ENCODE measurements around the gene TMEM150C. TPM values are rescaled to one million over a fixed set of nuclear protein-coding genes. Genes with fewer than 3 reads are reported as not detected.

The TMEM150C gene
- total RNA-seq, result 10 to 100 TPM in 1 of 6 experiments, 1 to 10 TPM in 5; 3.5 to 11.8 (median 6.8) TPM
- long read RNA-seq, partial matches to known transcripts, result 0 of 4 reads
- long read RNA-seq, other reads (novel, unspliced or antisense), result 1 of 4 reads

DNA sequence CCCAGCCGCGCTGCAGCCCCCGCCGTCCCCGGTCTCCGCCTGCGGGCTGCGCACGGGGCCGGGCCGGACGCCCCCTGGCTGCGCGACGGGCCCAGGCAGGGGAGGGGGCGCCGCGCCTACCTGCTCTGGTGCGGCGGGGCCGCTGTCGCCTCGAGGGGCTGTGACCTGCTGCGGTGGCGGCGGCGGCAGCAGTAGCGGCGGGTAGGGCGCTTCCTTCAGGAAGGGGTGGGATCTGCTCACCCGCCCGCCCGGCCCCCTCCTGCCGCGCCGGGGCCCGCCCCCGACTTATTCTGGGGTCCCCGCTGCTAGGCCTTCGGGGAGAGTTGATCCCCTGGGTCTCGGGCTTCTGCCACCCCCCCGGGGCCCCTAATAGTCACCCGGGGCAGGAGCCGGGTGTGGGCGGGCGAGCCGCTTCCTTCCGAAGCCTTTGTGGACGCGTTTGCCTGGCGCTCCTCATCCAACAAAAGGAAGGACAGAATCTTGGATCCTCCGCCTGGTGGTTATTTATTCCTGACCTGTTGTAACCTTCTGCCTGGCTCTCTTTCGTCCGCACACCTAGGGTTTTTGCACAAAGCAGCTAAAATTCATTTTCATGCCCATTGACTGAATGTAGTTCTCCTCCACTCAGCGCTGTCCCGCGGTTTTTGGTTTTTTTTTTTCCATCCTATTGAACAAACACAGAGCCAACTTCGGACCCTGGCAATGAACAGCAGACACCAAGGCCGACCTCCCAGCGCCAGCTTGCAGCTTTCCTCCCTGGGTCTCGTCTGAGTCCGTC is at the start of gene TMEM150C:
TSS of gene TMEM150C (minus strand) at position 203 of the 778 bp plus-strand sequence. CDS start 57,331 bp downstream, outside the sequence.
- TF ChIP-seq POLR2A (IDR thresholded peaks at IDR 0.05) (no peak), CTCF (IDR thresholded peaks at IDR 0.05) (peak; percentile 19 to 45 (median 26))
- Histone ChIP-seq H3K27ac (peak within 1 kb of the TSS in 2 of 3 donors; percentile 56 to 67), H3K4me3 (peak within 1 kb of the TSS; percentile 63 to 76 (median 75)), H3K36me3 (no peaks in the 10 kb centered on the region), H3K9me3 (no peaks in the 10 kb centered on the region), H3K27me3 (no peaks in the 10 kb centered on the region), H3K4me1 (peaks cover 0 to 27% (median 0%) of the 10 kb centered on the region in 4 donors)
- intact Hi-C loops (cut with DNase I), result no loop called here
- DNase-seq (peak; percentile 57 to 64 (median 63)), ATAC-seq (peak; percentile 73 to 83 (median 78))
- WGBS (ENCODE audit: insufficient coverage, low coverage, low lambda C conversion rate, missing lambda C conversion rate), result 15% methylated on average over 10 of the region's 62 CpGs

DNA sequence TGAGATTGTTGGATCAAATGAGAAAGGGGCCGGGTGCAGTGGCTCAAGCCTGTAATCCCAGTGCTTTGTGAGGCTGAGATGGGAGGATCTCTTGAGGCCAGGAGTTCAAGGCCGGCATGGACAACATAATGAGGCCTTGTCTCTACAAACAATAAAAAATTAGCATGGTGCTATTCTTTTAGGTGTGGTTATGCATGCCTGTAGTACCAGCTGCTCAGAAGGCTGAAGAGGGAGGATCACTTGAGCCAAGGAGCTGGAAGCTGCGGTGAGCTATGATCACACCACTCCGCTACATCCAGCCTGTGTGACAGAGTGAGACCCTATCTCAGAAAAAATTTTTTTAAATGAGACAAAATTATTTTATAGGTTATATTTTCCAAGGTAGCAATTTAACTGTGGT is 49.7 kb upstream of the TMEM150C start:
- 100% methylated on average over 2 of the region's 4 CpGs for WGBS (ENCODE audit: insufficient coverage, low coverage, low lambda C conversion rate, missing lambda C conversion rate)
- H3K4me3 ChIP-seq, result no peak overlapping the region
- no peaks in the 10 kb centered on the region for H3K9me3 ChIP-seq
- H3K4me1 ChIP-seq, result no peaks in the 10 kb centered on the region
- no peaks in the 10 kb centered on the region for H3K27me3 ChIP-seq
- TF ChIP-seq CTCF (IDR thresholded peaks at IDR 0.05) (no peak), POLR2A (IDR thresholded peaks at IDR 0.05) (no peak)
- DNase-seq (no peak), ATAC-seq (no peak)
- intact Hi-C loops (cut with DNase I), result no loop called here
- H3K27ac ChIP-seq, result no peak overlapping the region
- no peaks in the 10 kb centered on the region for H3K36me3 ChIP-seq

DNA sequence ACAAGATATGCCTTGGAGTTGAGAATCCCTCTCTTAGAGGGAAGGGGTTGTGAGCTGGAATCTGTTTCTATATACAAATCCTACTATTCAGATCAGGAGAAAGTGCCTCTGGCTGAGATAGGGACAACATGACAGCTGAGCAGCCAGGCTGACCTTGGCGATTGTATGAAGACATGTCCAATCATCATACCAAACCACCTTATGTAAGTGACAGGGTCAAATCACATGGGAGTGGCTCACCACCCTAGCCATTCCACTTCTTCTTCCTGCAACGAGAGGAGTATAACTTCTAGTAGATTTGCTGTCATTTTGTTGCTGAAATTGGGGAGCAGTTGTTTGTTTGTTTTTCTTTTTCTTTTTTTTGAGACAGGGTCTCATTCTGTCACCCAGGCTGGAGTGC is 48.3 kb upstream of the TMEM150C start:
- H3K36me3 ChIP-seq, result no peaks in the 10 kb centered on the region
- intact Hi-C loops (cut with DNase I), result no loop called here
- ATAC-seq, result no peak
- 80% methylated on average over 1 of the region's 2 CpGs for WGBS (ENCODE audit: insufficient coverage, low coverage, low lambda C conversion rate, missing lambda C conversion rate)
- H3K4me1 ChIP-seq, result no peaks in the 10 kb centered on the region
- no peaks in the 10 kb centered on the region for H3K9me3 ChIP-seq
- H3K27ac ChIP-seq, result no peak overlapping the region
- no peak for DNase-seq
- H3K27me3 ChIP-seq, result no peaks in the 10 kb centered on the region
- TF ChIP-seq CTCF (IDR thresholded peaks at IDR 0.05) (no peak), POLR2A (IDR thresholded peaks at IDR 0.05) (no peak)
- H3K4me3 ChIP-seq, result no peak overlapping the region

- intact Hi-C loops (cut with DNase I), result no loop called here
These were observed 44.8 kb upstream of the TMEM150C start for GRCh38 chr4:82606622-82607021.

More at GRCh38 chr4:82606622-82607021, 44.8 kb upstream of the TMEM150C start:
- TF ChIP-seq POLR2A (IDR thresholded peaks at IDR 0.05) (no peak), CTCF (IDR thresholded peaks at IDR 0.05) (no peak)
- no peaks in the 10 kb centered on the region for H3K36me3 ChIP-seq
- no peaks in the 10 kb centered on the region for H3K27me3 ChIP-seq
- no peak overlapping the region for H3K27ac ChIP-seq
- no peaks in the 10 kb centered on the region for H3K9me3 ChIP-seq
- no peak overlapping the region for H3K4me3 ChIP-seq
- ATAC-seq (no peak), DNase-seq (no peak)
- H3K4me1 ChIP-seq, result no peaks in the 10 kb centered on the region
- 93% methylated on average over 3 of the region's 7 CpGs for WGBS (ENCODE audit: insufficient coverage, low coverage, low lambda C conversion rate, missing lambda C conversion rate)

Measured in right lobe of liver (tissue), 6 donors.